Activated naive CD4-positive, alpha-beta T cell treated with anti-CD3 and anti-CD28 coated beads, Interleukin-2, amount 50 U/mL, for 24 hours (primary cell): ENCODE measurements around the gene PDCD1LG2.
"Not testable (repeated sequence)": the region's sequence is repeated elsewhere in the genome, so short reads cannot be mapped to it uniquely, and the experiment has no call there.

Experiments used
- H3K27ac Mint-ChIP-seq: one replicate; pipeline ENCODE4 v1.8.0; 2021; ENCODE audit warnings: mild to moderate bottlenecking, mixed read lengths
- H3K27me3 Mint-ChIP-seq: one replicate; pipeline ENCODE4 v1.8.0; 2021; ENCODE audit warnings: mixed read lengths
- H3K36me3 Mint-ChIP-seq: one replicate; pipeline ENCODE4 v1.8.0; 2021; ENCODE audit warnings: mixed read lengths
- H3K4me1 Mint-ChIP-seq: one replicate; pipeline ENCODE4 v1.8.0; 2021; ENCODE audit warnings: mixed read lengths
- H3K4me3 Mint-ChIP-seq: one replicate; pipeline ENCODE4 v1.8.0; 2021; ENCODE audit warnings: mild to moderate bottlenecking, mixed read lengths
- H3K9me3 Mint-ChIP-seq: one replicate; pipeline ENCODE4 v1.8.0; 2021; ENCODE audit warnings: mixed read lengths

The PDCD1LG2 gene

DNA sequence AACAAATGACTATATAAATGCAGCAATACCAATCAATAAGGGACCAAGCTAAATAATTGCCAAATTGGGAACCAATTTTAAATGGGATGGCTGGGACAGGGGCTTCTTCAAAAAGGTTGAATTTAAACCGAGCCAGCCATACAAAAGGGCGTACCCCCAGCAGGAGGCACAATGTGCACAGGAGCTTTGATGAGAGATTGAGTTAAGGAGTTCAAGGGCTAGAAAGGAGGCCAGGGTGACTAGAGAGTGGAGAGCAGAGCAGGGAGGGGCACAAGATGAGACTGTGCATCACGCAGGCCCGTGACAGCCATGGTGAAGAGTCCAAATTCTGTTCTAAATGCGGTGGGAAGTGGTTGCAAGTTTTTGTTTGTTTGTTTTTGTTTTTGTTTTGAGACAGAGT, 23.3 kb upstream of the PDCD1LG2 start:
- Mint-ChIP-seq H3K36me3 (no peaks in the 10 kb centered on the region), H3K4me1 (no peaks in the 10 kb centered on the region), H3K4me3 (no peak overlapping the region), H3K9me3 (no peaks in the 10 kb centered on the region), H3K27ac (no peak overlapping the region), H3K27me3 (no peaks in the 10 kb centered on the region)

DNA sequence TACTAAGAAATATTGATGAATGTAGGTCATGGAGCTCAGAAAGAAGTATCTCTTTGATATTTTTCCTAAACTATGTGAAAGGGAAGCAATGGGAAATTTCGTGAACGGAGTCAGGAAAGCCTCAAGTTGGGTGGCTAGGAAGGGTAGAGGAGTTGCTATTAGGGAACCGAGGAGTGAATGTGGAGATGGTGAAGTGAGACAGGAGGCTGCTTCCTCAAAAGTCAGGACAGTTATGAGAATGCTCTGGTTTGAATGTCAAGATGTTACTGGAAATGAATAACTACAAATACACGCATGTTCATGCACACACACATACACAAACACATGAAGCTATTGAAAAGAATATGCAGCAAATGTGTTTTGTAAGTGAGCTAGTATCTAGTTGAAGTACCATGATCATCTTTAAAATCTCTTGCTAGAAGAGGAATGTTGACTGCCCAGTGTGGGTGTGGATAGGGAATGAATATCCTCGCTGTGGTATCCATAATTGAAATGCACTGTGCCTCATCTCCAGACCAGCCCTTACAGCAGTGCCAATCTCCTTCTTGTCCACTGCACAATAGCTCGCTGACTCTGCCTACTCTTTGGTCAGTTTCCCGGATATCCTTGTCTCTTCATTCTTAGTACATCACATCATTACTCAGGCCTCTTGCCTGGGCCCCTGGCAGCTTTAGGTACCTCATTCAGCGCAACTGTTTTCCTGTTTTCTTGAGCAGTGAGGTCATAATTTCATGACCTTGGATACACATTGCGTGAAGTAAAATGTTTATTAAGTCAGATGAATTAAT, 21.9 kb upstream of the PDCD1LG2 start:
- Mint-ChIP-seq H3K27ac (no peak overlapping the region), H3K36me3 (peaks cover under 1% of the 10 kb centered on the region), H3K9me3 (no peaks in the 10 kb centered on the region), H3K4me3 (no peak overlapping the region), H3K27me3 (no peaks in the 10 kb centered on the region), H3K4me1 (peaks cover 5% of the 10 kb centered on the region)

DNA sequence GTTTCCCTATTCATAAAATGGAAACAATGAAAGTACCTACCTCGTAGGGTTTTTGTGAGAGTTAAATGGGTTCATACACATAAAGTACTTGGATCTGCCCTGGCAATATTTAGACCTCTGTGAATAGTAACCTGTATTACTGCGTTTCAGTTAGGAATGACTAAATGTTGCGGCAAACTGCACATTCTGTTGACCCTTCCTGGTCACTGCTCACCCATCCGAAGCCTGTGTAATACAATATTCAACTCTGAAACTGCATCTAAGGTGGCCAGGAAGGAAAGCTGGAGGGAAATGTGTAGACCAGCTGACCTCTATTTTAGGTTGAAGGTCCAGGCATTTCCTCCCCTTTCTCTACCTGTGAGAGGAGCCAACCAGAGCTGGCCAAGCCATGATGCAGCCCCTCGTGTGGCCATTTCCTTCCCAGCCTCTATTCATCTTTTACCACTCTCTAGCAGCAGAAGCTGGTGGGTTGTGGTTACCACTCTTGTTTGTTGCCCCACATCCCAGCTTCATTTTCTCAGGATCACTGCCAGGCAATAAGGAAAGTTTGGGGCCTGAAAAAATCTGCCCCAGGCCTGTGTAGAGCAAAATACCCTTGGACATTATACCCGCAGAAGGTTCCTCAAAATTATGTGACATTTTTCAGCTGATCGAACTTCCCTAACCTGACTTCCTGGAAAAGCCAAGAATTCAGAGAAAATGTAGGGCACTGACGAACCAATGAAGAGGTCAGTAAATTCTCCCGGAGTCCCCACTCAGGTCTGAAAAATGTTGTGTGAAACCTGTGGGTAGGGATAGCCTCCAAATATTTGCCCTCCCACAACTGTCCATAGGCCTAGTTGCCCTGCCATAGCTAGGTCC, 20.5 kb upstream of the PDCD1LG2 start:
- Mint-ChIP-seq H3K4me3 (no peak overlapping the region), H3K27ac (no peak overlapping the region)

DNA sequence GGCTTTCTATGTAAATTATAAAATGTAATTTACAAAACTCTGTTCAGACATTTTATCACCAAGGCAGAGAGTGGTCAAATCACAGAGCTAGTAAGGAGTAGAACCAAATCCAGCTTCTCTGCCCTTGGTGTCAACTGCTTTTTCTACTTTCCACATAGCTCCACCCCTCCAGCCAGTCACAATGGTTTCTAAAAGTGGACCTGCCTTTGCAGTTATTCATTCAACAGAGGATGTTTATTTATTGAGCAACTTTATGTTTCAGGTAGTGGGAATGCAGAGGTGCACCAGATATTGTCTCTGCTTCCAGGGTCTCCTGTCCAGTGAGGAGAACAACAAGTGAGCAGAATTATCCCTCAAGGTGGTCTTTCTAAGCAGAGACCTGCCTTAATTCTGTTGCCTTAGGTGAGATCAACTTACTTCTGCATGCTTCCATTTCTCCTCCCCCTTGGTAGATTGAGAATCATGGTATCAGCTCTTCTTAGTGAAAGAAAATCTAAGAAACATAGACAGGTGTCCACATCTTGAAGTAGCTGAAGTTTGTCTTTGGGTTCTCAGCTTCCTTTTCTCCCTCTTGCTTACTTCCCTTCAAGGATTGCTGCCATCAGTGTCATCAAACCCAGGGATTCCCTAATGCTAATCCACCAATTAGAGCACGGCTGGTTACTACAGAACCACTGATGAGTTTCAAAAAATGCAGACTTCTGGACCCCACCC, 17.2 kb upstream of the PDCD1LG2 start:
- Mint-ChIP-seq H3K36me3 (peaks cover 2% of the 10 kb centered on the region), H3K9me3 (no peaks in the 10 kb centered on the region), H3K4me1 (peaks cover 15% of the 10 kb centered on the region), H3K4me3 (no peak overlapping the region), H3K27ac (peak overlapping the region; percentile 53), H3K27me3 (no peaks in the 10 kb centered on the region)

More for the DNA sequence above, 20.5 kb upstream of the PDCD1LG2 start:
- Mint-ChIP-seq H3K36me3 (peaks cover 2% of the 10 kb centered on the region), H3K27me3 (no peaks in the 10 kb centered on the region), H3K4me1 (peaks cover 15% of the 10 kb centered on the region), H3K9me3 (no peaks in the 10 kb centered on the region)

- peak overlapping the region; percentile 53 for H3K27ac Mint-ChIP-seq
- H3K27me3 Mint-ChIP-seq: no peaks in the 10 kb centered on the region
- peak overlapping the region; percentile 1 for H3K4me3 Mint-ChIP-seq
- no peaks in the 10 kb centered on the region for H3K9me3 Mint-ChIP-seq
- H3K36me3 Mint-ChIP-seq: peaks cover 2% of the 10 kb centered on the region
- H3K4me1 Mint-ChIP-seq: peaks cover 15% of the 10 kb centered on the region
These were observed 16.4 kb upstream of the PDCD1LG2 start for GRCh38 chr9:5493679-5494511.

DNA sequence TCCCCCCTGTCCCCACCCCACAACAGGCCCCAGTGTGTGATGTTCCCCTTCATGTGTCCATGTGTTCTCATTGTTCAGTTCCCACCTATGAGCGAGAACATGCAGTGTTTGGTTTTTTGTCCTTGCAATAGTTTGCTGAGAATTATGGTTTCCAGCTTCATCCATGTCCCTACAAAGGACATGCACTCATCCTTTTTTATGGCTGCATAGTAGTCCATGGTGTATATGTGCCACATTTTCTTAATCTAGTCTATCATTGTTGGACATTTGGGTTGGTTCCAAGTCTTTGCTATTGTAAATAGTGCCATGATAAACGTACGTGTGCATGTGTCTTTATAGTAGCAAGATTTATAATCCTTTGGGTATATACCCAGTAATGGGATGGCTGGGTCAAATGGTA, 15.6 kb upstream of the PDCD1LG2 start:
- H3K4me3 Mint-ChIP-seq, H3K27ac Mint-ChIP-seq, H3K27me3 Mint-ChIP-seq, H3K9me3 Mint-ChIP-seq, H3K36me3 Mint-ChIP-seq: not testable (repeated sequence)
- peaks cover 18% of the 10 kb centered on the region for H3K4me1 Mint-ChIP-seq

- no peaks in the 10 kb centered on the region for H3K27me3 Mint-ChIP-seq
- H3K9me3 Mint-ChIP-seq: no peaks in the 10 kb centered on the region
- peaks cover 2% of the 10 kb centered on the region for H3K36me3 Mint-ChIP-seq
- no peak overlapping the region for H3K4me3 Mint-ChIP-seq
- peaks cover 11% of the 10 kb centered on the region for H3K4me1 Mint-ChIP-seq
- no peak overlapping the region for H3K27ac Mint-ChIP-seq
These were observed 11.2 kb upstream of the PDCD1LG2 start for GRCh38 chr9:5499157-5499556.

- Mint-ChIP-seq H3K36me3 (peaks cover 4% of the 10 kb centered on the region), H3K4me3 (no peak overlapping the region), H3K9me3 (no peaks in the 10 kb centered on the region), H3K27me3 (no peaks in the 10 kb centered on the region), H3K4me1 (peaks cover 12% of the 10 kb centered on the region), H3K27ac (no peak overlapping the region)
These were observed 10.4 kb upstream of the PDCD1LG2 start for GRCh38 chr9:5499889-5500398.

GRCh38 chr9:5500441-5501235, 9.7 kb upstream of the PDCD1LG2 start:
- H3K4me1 Mint-ChIP-seq: peaks cover 16% of the 10 kb centered on the region
- H3K27me3 Mint-ChIP-seq: no peaks in the 10 kb centered on the region
- H3K36me3 Mint-ChIP-seq: peaks cover 4% of the 10 kb centered on the region
- H3K27ac Mint-ChIP-seq: no peak overlapping the region
- no peaks in the 10 kb centered on the region for H3K9me3 Mint-ChIP-seq
- H3K4me3 Mint-ChIP-seq: no peak overlapping the region

- H3K27me3 Mint-ChIP-seq: no peaks in the 10 kb centered on the region
- H3K36me3 Mint-ChIP-seq: peaks cover 4% of the 10 kb centered on the region
- H3K27ac Mint-ChIP-seq: no peak overlapping the region
- H3K4me1 Mint-ChIP-seq: peaks cover 16% of the 10 kb centered on the region
- H3K9me3 Mint-ChIP-seq: no peaks in the 10 kb centered on the region
- no peak overlapping the region for H3K4me3 Mint-ChIP-seq
These were observed 7.8 kb upstream of the PDCD1LG2 start for GRCh38 chr9:5502553-5502952.

DNA sequence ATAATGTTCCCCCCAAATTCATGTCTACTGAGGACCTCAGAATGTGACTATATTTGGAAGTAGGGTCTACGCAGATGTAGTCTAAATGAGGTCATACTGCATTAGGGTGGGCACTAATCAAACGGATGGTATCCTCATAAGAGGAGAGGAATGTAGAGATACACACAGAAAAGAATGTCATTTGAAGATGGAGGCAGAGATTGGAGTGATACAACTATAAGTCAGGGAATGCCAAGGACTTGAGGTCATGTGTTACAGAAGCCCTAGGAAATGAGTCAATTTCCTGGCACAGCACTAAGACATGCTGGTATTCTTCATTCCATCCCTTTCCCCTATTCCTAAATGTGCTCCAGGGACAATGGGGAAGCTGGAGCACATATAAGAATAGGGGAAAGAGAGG, 758 bp upstream of the PDCD1LG2 start:
- no peaks in the 10 kb centered on the region for H3K27me3 Mint-ChIP-seq
- H3K4me1 Mint-ChIP-seq: peaks cover 48% of the 10 kb centered on the region
- H3K9me3 Mint-ChIP-seq: no peaks in the 10 kb centered on the region
- H3K36me3 Mint-ChIP-seq: peaks cover 2% of the 10 kb centered on the region
- peak overlapping the region; percentile 95 for H3K27ac Mint-ChIP-seq
- H3K4me3 Mint-ChIP-seq: peak overlapping the region; percentile 33

DNA sequence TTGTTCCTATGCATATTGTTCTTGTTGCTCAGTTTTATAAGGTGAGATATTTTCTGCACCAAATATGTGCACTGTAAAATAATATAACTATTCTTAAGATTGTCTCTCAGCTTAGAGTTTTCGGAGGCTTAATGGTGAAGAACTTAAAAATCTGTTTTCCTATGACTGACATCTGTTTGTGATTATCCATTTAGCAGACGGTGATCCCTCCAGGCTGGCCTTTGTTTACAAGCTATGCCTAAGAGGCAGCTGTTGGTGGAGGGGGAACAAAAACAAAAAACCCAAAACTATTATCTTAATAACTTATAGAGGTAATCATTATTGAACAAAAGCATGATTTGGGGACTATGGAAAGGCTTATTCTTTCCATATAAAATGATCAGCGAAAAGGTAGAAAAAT, 658 bp downstream of the PDCD1LG2 start:
- H3K4me1 Mint-ChIP-seq: peaks cover 40% of the 10 kb centered on the region
- no peaks in the 10 kb centered on the region for H3K9me3 Mint-ChIP-seq
- no peaks in the 10 kb centered on the region for H3K36me3 Mint-ChIP-seq
- peak overlapping the region; percentile 72 for H3K4me3 Mint-ChIP-seq
- H3K27ac Mint-ChIP-seq: peak overlapping the region; percentile 95
- no peaks in the 10 kb centered on the region for H3K27me3 Mint-ChIP-seq

DNA sequence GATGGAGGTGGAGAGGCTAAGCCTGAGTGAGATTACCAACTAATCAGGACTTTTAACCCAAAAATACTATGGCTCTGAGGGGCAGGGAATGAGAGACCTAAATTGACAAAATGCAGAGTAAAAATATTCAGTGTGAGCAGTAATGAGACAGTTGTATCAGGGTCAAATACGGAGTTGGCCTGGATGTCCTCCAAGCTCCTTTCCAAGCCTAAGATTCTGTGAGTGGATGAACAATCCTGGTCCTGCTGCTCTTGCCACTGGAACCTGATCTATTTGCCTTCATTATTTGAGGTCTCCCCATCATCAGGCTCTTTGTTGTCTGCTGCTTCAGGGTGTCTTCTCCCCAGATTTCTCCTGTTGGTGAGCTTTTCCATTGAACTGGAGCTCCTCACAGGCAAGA, 1.1 kb downstream of the PDCD1LG2 start:
- Mint-ChIP-seq H3K9me3 (no peaks in the 10 kb centered on the region), H3K36me3 (no peaks in the 10 kb centered on the region), H3K4me1 (peaks cover 40% of the 10 kb centered on the region), H3K27me3 (no peaks in the 10 kb centered on the region), H3K27ac (no peak overlapping the region), H3K4me3 (no peak overlapping the region)

GRCh38 chr9:5511935-5512580, 1.7 kb downstream of the PDCD1LG2 start:
- Mint-ChIP-seq H3K4me3 (no peak overlapping the region), H3K9me3 (no peaks in the 10 kb centered on the region), H3K4me1 (peaks cover 40% of the 10 kb centered on the region), H3K27ac (no peak overlapping the region), H3K27me3 (no peaks in the 10 kb centered on the region), H3K36me3 (no peaks in the 10 kb centered on the region)
